Natural killer cell treated with Interleukin-12 subunit alpha and Interleukin-12 subunit beta and Interleukin-15 and Interleukin-18, amount 100 ng/mL, for 72 hours (primary cell): ENCODE measurements around the gene KAT2B. TPM values are rescaled to one million over a fixed set of nuclear protein-coding genes. Genes with fewer than 3 reads are reported as not detected.

Experiments used
- ATAC-seq, 2 donors: fragments of 150-1000 bp; cut with Tn5 transposase in 1 of 2; sonication (Bioruptor Pico), chemical (Tn5 transposase) in 1 of 2; 2 replicates each; pipeline ENCODE4 v1.10.0; 2021
- DNase-seq: peaks from one replicate; pipeline ENCODE4 v3.0.0; 2022; ENCODE audit warnings: low spot score
- H3K27ac Mint-ChIP-seq, 2 donors: 1 replicate in 1 of 2; 2 replicates in 1 of 2; pipeline ENCODE4 v1.8.0; 2022; ENCODE audit warnings: mixed read lengths in 2 of 2, mild to moderate bottlenecking in 1 of 2, moderate library complexity in 1 of 2
- H3K27me3 Mint-ChIP-seq, 2 donors: 1 replicate in 1 of 2; 2 replicates in 1 of 2; pipeline ENCODE4 v1.8.0; 2022; ENCODE audit warnings: mixed read lengths in 2 of 2
- H3K36me3 Mint-ChIP-seq: one replicate; pipeline ENCODE4 v1.8.0; 2022; ENCODE audit warnings: mixed read lengths
- H3K4me1 Mint-ChIP-seq, 2 donors: 1 replicate in 1 of 2; 2 replicates in 1 of 2; pipeline ENCODE4 v1.8.0; 2022; ENCODE audit warnings: low read depth in 2 of 2, mixed read lengths in 2 of 2, mild to moderate bottlenecking in 1 of 2
- H3K4me3 Mint-ChIP-seq: one replicate; pipeline ENCODE4 v1.8.0; 2022; ENCODE audit warnings: mixed read lengths
- H3K9me3 Mint-ChIP-seq: 2 replicates; pipeline ENCODE4 v1.8.0; 2022; ENCODE audit warnings: mixed read lengths
- total RNA-seq, 2 donors: library from RNA; stranded (reverse); gene quantifications; one replicate each; pipeline ENCODE4 v1.2.3, GENCODE V29; 2022

The KAT2B gene
- total RNA-seq, 2 donors from 2014 or later = 78.4 to 88.3 TPM

GRCh38 chr3:20140881-20141280, 100.6 kb downstream of the KAT2B start:
- Mint-ChIP-seq H3K27ac (no peak overlapping the region), H3K4me3 (no peak overlapping the region), H3K27me3 (no peaks in the 10 kb centered on the region)

GRCh38 chr3:20141316-20141715, 101.1 kb downstream of the KAT2B start:
- DNase-seq (no peak), ATAC-seq (no peak)
- Mint-ChIP-seq H3K27ac (peak overlapping the region in 1 of 2 donors; percentile 10), H3K9me3 (no peaks in the 10 kb centered on the region), H3K4me1 (no peaks in the 10 kb centered on the region), H3K4me3 (no peak overlapping the region), H3K36me3 (peaks cover 37% of the 10 kb centered on the region), H3K27me3 (no peaks in the 10 kb centered on the region)

More at GRCh38 chr3:20140881-20141280, 100.6 kb downstream of the KAT2B start:
- peaks cover 37% of the 10 kb centered on the region for H3K36me3 Mint-ChIP-seq
- H3K9me3 Mint-ChIP-seq = no peaks in the 10 kb centered on the region
- ATAC-seq (no peak), DNase-seq (no peak)
- peaks cover 0 to under 1% of the 10 kb centered on the region in 2 donors for H3K4me1 Mint-ChIP-seq

- H3K36me3 Mint-ChIP-seq = peaks cover 36% of the 10 kb centered on the region
- no peak for ATAC-seq
- no peaks in the 10 kb centered on the region for H3K27me3 Mint-ChIP-seq
- H3K9me3 Mint-ChIP-seq = no peaks in the 10 kb centered on the region
- no peak overlapping the region for H3K4me3 Mint-ChIP-seq
- no peaks in the 10 kb centered on the region for H3K4me1 Mint-ChIP-seq
- peak overlapping the region in 1 of 2 donors; percentile 10 for H3K27ac Mint-ChIP-seq
- no peak for DNase-seq
Measured at GRCh38 chr3:20141851-20142250, 101.6 kb downstream of the KAT2B start.

- H3K27me3 Mint-ChIP-seq = no peaks in the 10 kb centered on the region
- DNase-seq (no peak), ATAC-seq (no peak)
- no peaks in the 10 kb centered on the region for H3K9me3 Mint-ChIP-seq
- H3K4me1 Mint-ChIP-seq = no peaks in the 10 kb centered on the region
- H3K27ac Mint-ChIP-seq = peak overlapping the region in 1 of 2 donors; percentile 10
- H3K4me3 Mint-ChIP-seq = no peak overlapping the region
- peaks cover 32% of the 10 kb centered on the region for H3K36me3 Mint-ChIP-seq
Measured at GRCh38 chr3:20142517-20142916, 102.3 kb downstream of the KAT2B start.

- Mint-ChIP-seq H3K27me3 (no peaks in the 10 kb centered on the region), H3K4me3 (no peak overlapping the region), H3K4me1 (no peaks in the 10 kb centered on the region), H3K9me3 (no peaks in the 10 kb centered on the region), H3K36me3 (peaks cover 32% of the 10 kb centered on the region), H3K27ac (no peak overlapping the region)
- DNase-seq (no peak), ATAC-seq (no peak)
Measured at GRCh38 chr3:20143519-20143918, 103.3 kb downstream of the KAT2B start.

GRCh38 chr3:20145874-20146273, 105.6 kb downstream of the KAT2B start:
- ATAC-seq (no peak), DNase-seq (no peak)
- H3K4me3 Mint-ChIP-seq = no peak overlapping the region
- H3K36me3 Mint-ChIP-seq = peaks cover 31% of the 10 kb centered on the region
- H3K4me1 Mint-ChIP-seq = peaks cover 0 to 6% of the 10 kb centered on the region in 2 donors
- no peaks in the 10 kb centered on the region for H3K9me3 Mint-ChIP-seq
- H3K27ac Mint-ChIP-seq = no peak overlapping the region
- H3K27me3 Mint-ChIP-seq = no peaks in the 10 kb centered on the region

GRCh38 chr3:20146301-20146700, 106.1 kb downstream of the KAT2B start:
- Mint-ChIP-seq H3K27ac (peak overlapping the region in 1 of 2 donors; percentile 53), H3K4me3 (no peak overlapping the region), H3K27me3 (no peaks in the 10 kb centered on the region), H3K4me1 (peaks cover 0 to 6% of the 10 kb centered on the region in 2 donors), H3K9me3 (no peaks in the 10 kb centered on the region), H3K36me3 (peaks cover 28% of the 10 kb centered on the region)
- no peak for ATAC-seq
- DNase-seq = no peak

- H3K36me3 Mint-ChIP-seq = peaks cover 21% of the 10 kb centered on the region
- H3K27me3 Mint-ChIP-seq = no peaks in the 10 kb centered on the region
- no peaks in the 10 kb centered on the region for H3K9me3 Mint-ChIP-seq
- no peak for DNase-seq
- ATAC-seq = no peak
- H3K4me3 Mint-ChIP-seq = no peak overlapping the region
- H3K27ac Mint-ChIP-seq = peak overlapping the region in 1 of 2 donors; percentile 41
- peaks cover 0 to 6% of the 10 kb centered on the region in 2 donors for H3K4me1 Mint-ChIP-seq
Measured at GRCh38 chr3:20147361-20147760, 107.1 kb downstream of the KAT2B start.

GRCh38 chr3:20148466-20148865, 108.2 kb downstream of the KAT2B start:
- ATAC-seq = no peak
- peaks cover 10% of the 10 kb centered on the region for H3K36me3 Mint-ChIP-seq

GRCh38 chr3:20154078-20154477, 113.8 kb downstream of the KAT2B start:
- DNase-seq (no peak), ATAC-seq (no peak)
- Mint-ChIP-seq H3K4me1 (peaks cover 0 to 6% of the 10 kb centered on the region in 2 donors), H3K36me3 (peaks cover 9% of the 10 kb centered on the region), H3K4me3 (no peak overlapping the region), H3K27me3 (no peaks in the 10 kb centered on the region), H3K9me3 (no peaks in the 10 kb centered on the region), H3K27ac (peak overlapping the region in 1 of 2 donors; percentile 22)

More at GRCh38 chr3:20148466-20148865, 108.2 kb downstream of the KAT2B start:
- DNase-seq = no peak
- Mint-ChIP-seq H3K9me3 (no peaks in the 10 kb centered on the region), H3K4me3 (no peak overlapping the region), H3K4me1 (peaks cover 0 to 6% of the 10 kb centered on the region in 2 donors), H3K27me3 (no peaks in the 10 kb centered on the region), H3K27ac (no peak overlapping the region)

- Mint-ChIP-seq H3K9me3 (no peaks in the 10 kb centered on the region), H3K4me1 (peaks cover 4 to 11% of the 10 kb centered on the region in 2 donors), H3K36me3 (peaks cover 9% of the 10 kb centered on the region), H3K4me3 (no peak overlapping the region), H3K27ac (peak overlapping the region in 1 of 2 donors; percentile 8), H3K27me3 (no peaks in the 10 kb centered on the region)
- no peak for ATAC-seq
- no peak for DNase-seq
Measured at GRCh38 chr3:20154928-20155327, 114.7 kb downstream of the KAT2B start.

- Mint-ChIP-seq H3K27ac (peak overlapping the region; percentile 52 to 90), H3K4me3 (no peak overlapping the region), H3K9me3 (no peaks in the 10 kb centered on the region), H3K4me1 (peaks cover 11 to 12% of the 10 kb centered on the region in 2 donors), H3K27me3 (no peaks in the 10 kb centered on the region), H3K36me3 (no peaks in the 10 kb centered on the region)
- no peak for ATAC-seq
- no peak for DNase-seq
Measured at GRCh38 chr3:20160230-20160629, 120.0 kb downstream of the KAT2B start.

- DNase-seq (no peak), ATAC-seq (no peak)
- no peak overlapping the region for H3K4me3 Mint-ChIP-seq
- peaks cover 12 to 13% of the 10 kb centered on the region in 2 donors for H3K4me1 Mint-ChIP-seq
- H3K27me3 Mint-ChIP-seq = no peaks in the 10 kb centered on the region
- no peaks in the 10 kb centered on the region for H3K9me3 Mint-ChIP-seq
- H3K27ac Mint-ChIP-seq = no peak overlapping the region
- H3K36me3 Mint-ChIP-seq = no peaks in the 10 kb centered on the region
Measured at GRCh38 chr3:20161714-20162113, 121.5 kb downstream of the KAT2B start.

- H3K36me3 Mint-ChIP-seq = peaks cover 12% of the 10 kb centered on the region
- H3K4me3 Mint-ChIP-seq = no peak overlapping the region
- DNase-seq (no peak), ATAC-seq (no peak)
- no peak overlapping the region for H3K27ac Mint-ChIP-seq
- no peaks in the 10 kb centered on the region for H3K9me3 Mint-ChIP-seq
- no peaks in the 10 kb centered on the region for H3K27me3 Mint-ChIP-seq
- peaks cover 2 to 6% of the 10 kb centered on the region in 2 donors for H3K4me1 Mint-ChIP-seq
Measured at GRCh38 chr3:20173844-20174410, 133.7 kb downstream of the KAT2B start.

GRCh38 chr3:20181276-20181675, 141.0 kb downstream of the KAT2B start:
- ATAC-seq (no peak), DNase-seq (no peak)
- no peaks in the 10 kb centered on the region for H3K9me3 Mint-ChIP-seq
- H3K27ac Mint-ChIP-seq = no peak overlapping the region
- peaks cover 15% of the 10 kb centered on the region for H3K36me3 Mint-ChIP-seq
- no peak overlapping the region for H3K4me3 Mint-ChIP-seq
- H3K4me1 Mint-ChIP-seq = peaks cover 0 to 7% of the 10 kb centered on the region in 2 donors
- H3K27me3 Mint-ChIP-seq = no peaks in the 10 kb centered on the region
